ENCODE results near the gene SREBF2. TPM values are rescaled to one million over a fixed set of nuclear protein-coding genes. Genes with fewer than 3 reads are reported as not detected.

SREBF2 gene
- total and polyA plus RNA-seq, 4 donors = 68.1 to 155 (median 75.9) TPM

DNA sequence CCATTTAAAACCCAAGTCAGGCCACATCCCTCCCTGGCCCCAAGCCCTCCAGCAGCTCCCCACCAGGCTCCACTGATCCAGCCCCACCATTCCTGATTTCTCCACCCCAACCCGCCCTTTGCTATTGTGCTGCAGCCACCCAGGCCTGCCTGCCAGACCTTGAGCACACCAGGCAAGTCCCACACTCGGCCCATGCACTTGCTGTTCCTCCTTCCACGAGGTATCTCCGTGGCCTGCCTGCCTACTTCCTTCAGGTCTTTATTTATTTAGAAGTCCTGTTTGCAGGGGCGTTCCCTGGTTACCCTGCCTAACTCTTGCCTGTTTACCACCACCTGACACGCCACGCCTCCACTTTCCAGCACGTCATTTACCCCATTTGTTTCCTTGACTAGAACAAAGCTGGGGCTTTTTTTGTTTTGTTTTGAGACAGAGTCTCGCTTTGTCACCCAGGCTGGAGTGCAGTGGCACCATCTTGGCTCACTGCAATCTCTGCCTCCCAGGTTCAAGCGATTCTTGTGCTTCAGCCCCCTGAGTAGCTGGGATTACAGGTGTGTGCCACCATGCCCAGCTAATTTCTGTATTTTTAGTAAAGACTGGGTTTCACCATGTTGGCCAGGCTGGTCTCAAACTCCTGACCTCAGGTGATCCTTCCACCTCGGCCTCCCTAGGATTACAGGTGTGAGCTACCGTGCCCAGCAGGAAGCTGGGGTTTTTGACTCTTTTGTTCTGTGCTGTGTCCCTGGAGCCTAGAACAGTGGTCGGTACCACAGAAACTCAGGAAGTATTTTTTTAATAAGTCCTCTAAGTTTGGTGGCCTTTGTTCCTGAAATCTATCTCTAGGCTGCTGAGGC, 107.3 kb downstream of the SREBF2 start:
- no peaks in the 10 kb centered on the region for H3K9me3 ChIP-seq (ENCODE audit: control insufficient read depth in 4 of 4, insufficient read depth in 3 of 4, low read length in 3 of 4)
- no peaks in the 10 kb centered on the region for H3K27me3 ChIP-seq (ENCODE audit: control insufficient read depth in 3 of 3, insufficient read depth in 3 of 3, low read length in 2 of 3)
- H3K36me3 ChIP-seq (ENCODE audit: control insufficient read depth in 4 of 4, insufficient read depth in 4 of 4, low read length in 4 of 4) = peaks cover 0 to 11% (median 2%) of the 10 kb centered on the region in 4 donors
- no peak overlapping the region for H3K4me3 ChIP-seq
- DNase-seq (no peak), ATAC-seq (ENCODE audit: insufficient read depth, low FRiP score) (no peak)
- H3K9ac ChIP-seq (ENCODE audit: insufficient read depth in 1 of 2, low read length in 2 of 2) = no peak overlapping the region
- H3K27ac ChIP-seq (ENCODE audit: low read depth in 1 of 2, low read length in 1 of 2) = peak overlapping the region in 1 of 2 donors; percentile 79
- TF ChIP-seq, protein P1, sequence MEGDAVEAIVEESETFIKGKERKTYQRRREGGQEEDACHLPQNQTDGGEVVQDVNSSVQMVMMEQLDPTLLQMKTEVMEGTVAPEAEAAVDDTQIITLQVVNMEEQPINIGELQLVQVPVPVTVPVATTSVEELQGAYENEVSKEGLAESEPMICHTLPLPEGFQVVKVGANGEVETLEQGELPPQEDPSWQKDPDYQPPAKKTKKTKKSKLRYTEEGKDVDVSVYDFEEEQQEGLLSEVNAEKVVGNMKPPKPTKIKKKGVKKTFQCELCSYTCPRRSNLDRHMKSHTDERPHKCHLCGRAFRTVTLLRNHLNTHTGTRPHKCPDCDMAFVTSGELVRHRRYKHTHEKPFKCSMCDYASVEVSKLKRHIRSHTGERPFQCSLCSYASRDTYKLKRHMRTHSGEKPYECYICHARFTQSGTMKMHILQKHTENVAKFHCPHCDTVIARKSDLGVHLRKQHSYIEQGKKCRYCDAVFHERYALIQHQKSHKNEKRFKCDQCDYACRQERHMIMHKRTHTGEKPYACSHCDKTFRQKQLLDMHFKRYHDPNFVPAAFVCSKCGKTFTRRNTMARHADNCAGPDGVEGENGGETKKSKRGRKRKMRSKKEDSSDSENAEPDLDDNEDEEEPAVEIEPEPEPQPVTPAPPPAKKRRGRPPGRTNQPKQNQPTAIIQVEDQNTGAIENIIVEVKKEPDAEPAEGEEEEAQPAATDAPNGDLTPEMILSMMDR (IDR thresholded peaks at IDR 0.05; ENCODE audit: control extremely low read depth, extremely low read depth) = no peak
- H3K4me1 ChIP-seq (ENCODE audit: control insufficient read depth in 5 of 5, insufficient read depth in 5 of 5, low read length in 5 of 5) = peaks cover 0 to 2% (median 0%) of the 10 kb centered on the region in 5 donors
- 79 to 81% methylated on average over 13 of the region's 13 CpGs for WGBS, 2 donors

DNA sequence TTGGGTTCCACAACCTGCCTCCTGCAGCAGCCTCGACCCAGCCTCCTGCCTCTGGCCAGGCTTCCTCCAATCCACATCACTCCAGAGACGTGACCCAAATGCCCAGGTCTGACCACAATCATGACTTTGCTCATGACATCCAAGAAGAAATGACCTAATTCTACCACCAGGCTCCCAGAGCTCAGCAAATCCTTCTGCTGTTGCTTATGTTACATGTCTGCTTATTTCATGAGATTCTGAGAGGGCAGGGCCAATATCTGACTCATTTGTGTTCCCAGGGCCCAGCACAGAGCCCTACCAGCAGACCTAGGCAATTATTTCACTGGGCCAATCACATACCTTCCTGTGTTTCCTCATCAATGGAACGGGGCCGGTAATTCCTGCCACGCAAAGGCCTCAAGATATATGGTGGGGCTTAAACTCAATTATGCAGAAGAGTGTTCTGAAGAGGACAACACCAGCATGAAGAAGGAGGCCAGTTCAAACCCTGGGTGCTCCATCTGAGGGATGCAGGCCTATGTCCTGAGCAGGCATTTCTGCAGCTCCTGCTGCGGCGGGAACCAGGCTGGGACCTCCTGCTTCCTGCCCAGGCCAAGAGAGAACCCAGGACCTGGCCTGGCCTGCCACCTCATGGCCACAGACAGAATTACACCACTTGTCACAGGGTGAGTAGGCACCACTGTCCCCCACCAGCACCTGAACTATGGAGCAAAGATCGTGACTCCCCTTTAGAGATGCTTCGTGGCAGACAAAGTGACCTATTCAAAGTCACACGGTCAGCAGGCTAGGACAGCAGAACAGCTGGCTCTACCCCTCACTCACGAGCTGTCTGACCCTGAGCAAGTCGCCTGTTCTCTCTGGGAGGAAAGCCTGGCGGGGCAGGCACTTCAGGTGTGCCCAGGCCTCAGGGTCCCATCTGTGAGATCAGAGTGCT, 108.2 kb downstream of the SREBF2 start:
- Histone ChIP-seq H3K27me3 (ENCODE audit: control insufficient read depth in 3 of 3, insufficient read depth in 3 of 3, low read length in 2 of 3) (no peaks in the 10 kb centered on the region), H3K36me3 (ENCODE audit: control insufficient read depth in 4 of 4, insufficient read depth in 4 of 4, low read length in 4 of 4) (peaks cover 0 to 11% (median 2%) of the 10 kb centered on the region in 4 donors), H3K9me3 (ENCODE audit: control insufficient read depth in 4 of 4, insufficient read depth in 3 of 4, low read length in 3 of 4) (no peaks in the 10 kb centered on the region), H3K4me3 (no peak overlapping the region), H3K9ac (ENCODE audit: insufficient read depth in 1 of 2, low read length in 2 of 2) (no peak overlapping the region), H3K4me1 (ENCODE audit: control insufficient read depth in 5 of 5, insufficient read depth in 5 of 5, low read length in 5 of 5) (peaks cover 0 to 7% (median 5%) of the 10 kb centered on the region in 5 donors), H3K27ac (ENCODE audit: low read depth in 1 of 2, low read length in 1 of 2) (peak overlapping the region in 1 of 2 donors; percentile 79)
- DNase-seq (peak; percentile 73 to 82 (median 82)), ATAC-seq (ENCODE audit: insufficient read depth, low FRiP score) (peak; percentile 73)
- TF ChIP-seq, protein P1 (IDR thresholded peaks at IDR 0.05; ENCODE audit: control extremely low read depth, extremely low read depth) = peak; percentile 97
- 49 to 50% methylated on average over 13 of the region's 13 CpGs for WGBS, 2 donors

DNA sequence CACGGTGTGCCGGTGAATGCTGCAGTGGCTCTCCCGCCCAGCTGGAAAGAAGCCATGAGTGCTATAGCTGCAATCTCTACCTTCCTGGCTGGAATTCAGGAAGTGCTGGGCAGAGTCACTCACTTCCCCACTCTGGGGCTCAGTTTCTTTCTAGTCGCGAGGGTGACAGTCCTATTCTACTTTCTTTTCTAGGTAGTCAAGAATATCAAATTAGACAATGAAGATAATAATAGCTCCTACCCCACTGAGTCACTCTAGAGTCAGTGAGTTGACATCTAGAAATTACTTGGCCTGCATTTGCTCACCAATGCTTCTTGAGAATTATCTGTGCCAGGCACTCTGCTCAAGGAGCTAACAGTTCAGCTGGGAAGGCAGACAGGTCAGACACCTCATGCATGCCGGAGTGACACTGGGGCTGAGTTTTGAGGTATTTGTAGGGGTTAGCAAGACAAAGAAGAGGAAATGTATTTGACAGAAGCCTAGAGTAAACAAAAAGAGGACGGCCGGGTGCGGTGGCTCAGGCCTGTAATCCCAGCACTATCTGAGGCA, 110.8 kb downstream of the SREBF2 start:
- Histone ChIP-seq H3K27ac (ENCODE audit: low read depth in 1 of 2, low read length in 1 of 2) (peak overlapping the region in 1 of 2 donors; percentile 4), H3K4me1 (ENCODE audit: control insufficient read depth in 5 of 5, insufficient read depth in 5 of 5, low read length in 5 of 5) (peaks cover 0 to 8% (median 6%) of the 10 kb centered on the region in 5 donors), H3K36me3 (ENCODE audit: control insufficient read depth in 4 of 4, insufficient read depth in 4 of 4, low read length in 4 of 4) (peaks cover 0 to 11% (median 2%) of the 10 kb centered on the region in 4 donors), H3K9me3 (ENCODE audit: control insufficient read depth in 4 of 4, insufficient read depth in 3 of 4, low read length in 3 of 4) (no peaks in the 10 kb centered on the region), H3K4me3 (no peak overlapping the region), H3K27me3 (ENCODE audit: control insufficient read depth in 3 of 3, insufficient read depth in 3 of 3, low read length in 2 of 3) (no peaks in the 10 kb centered on the region), H3K9ac (ENCODE audit: insufficient read depth in 1 of 2, low read length in 2 of 2) (no peak overlapping the region)
- DNase-seq (no peak), ATAC-seq (ENCODE audit: insufficient read depth, low FRiP score) (no peak)
- WGBS, 2 donors = 45 to 60% methylated on average over 9 of the region's 9 CpGs
- TF ChIP-seq, protein P1 (IDR thresholded peaks at IDR 0.05; ENCODE audit: control extremely low read depth, extremely low read depth) = no peak
